Stimulated activated naive CD8-positive, alpha-beta T cell treated with anti-CD3 and anti-CD28 coated beads, Interleukin-15, amount 100 ng/mL, for 72 hours (primary cell): ENCODE data around the gene RAB11FIP3.
A peak's percentile ranks its signal among the peaks of the same experiment; 100 is the strongest.
"Not testable (repeated sequence)": the region's sequence is repeated elsewhere in the genome, so short reads cannot be mapped to it uniquely, and the experiment has no call there.

Experiments
- ATAC-seq: fragments of 150-1000 bp; cut with Tn5 transposase; 2 replicates; pipeline ENCODE4 v1.10.0; 2021; ENCODE audit warnings: mild to moderate bottlenecking, moderate library complexity
- DNase-seq, 2 donors: peaks; one replicate each; pipeline ENCODE4 v3.0.0; 2021 to 2022
- H3K27ac Mint-ChIP-seq, 2 donors: one replicate each; pipeline ENCODE4 v1.8.0; 2022; ENCODE audit warnings: mild to moderate bottlenecking in 2 of 2, mixed read lengths in 2 of 2, moderate library complexity in 2 of 2
- H3K27me3 Mint-ChIP-seq: one replicate; pipeline ENCODE4 v1.8.0; 2022; ENCODE audit warnings: mixed read lengths
- H3K4me1 Mint-ChIP-seq: one replicate; pipeline ENCODE4 v1.8.0; 2022; ENCODE audit warnings: mild to moderate bottlenecking, mixed read lengths
- H3K4me3 Mint-ChIP-seq, 2 donors: one replicate each; pipeline ENCODE4 v1.8.0; 2022; ENCODE audit warnings: mild to moderate bottlenecking in 2 of 2, mixed read lengths in 2 of 2, moderate library complexity in 1 of 2
- H3K9me3 Mint-ChIP-seq, 2 donors: one replicate each; pipeline ENCODE4 v1.8.0; 2022; ENCODE audit warnings: mixed read lengths in 2 of 2

The RAB11FIP3 gene

GRCh38 chr16:401468-402348 lies 23.7 kb upstream of the RAB11FIP3 start, which contains the start of gene DECR2:
Gene DECR2 (plus strand): TSS chr16:401885. CDS start chr16:401964, 79 bp downstream.
- peak within 1 kb of the TSS; percentile 93 to 94 for H3K27ac Mint-ChIP-seq
- H3K4me3 Mint-ChIP-seq, result peak within 1 kb of the TSS; percentile 90 to 95
- H3K9me3 Mint-ChIP-seq, result no peaks in the 10 kb centered on the region
- ATAC-seq (peak; percentile 85), DNase-seq (peak; percentile 93 to 94)
- H3K27me3 Mint-ChIP-seq, result peaks cover 3% of the 10 kb centered on the region
- H3K4me1 Mint-ChIP-seq, result peaks cover 34% of the 10 kb centered on the region

- H3K27me3 Mint-ChIP-seq, result no peaks in the 10 kb centered on the region
- no peak overlapping the region for H3K27ac Mint-ChIP-seq
- H3K9me3 Mint-ChIP-seq, result no peaks in the 10 kb centered on the region
- ATAC-seq, result no peak
- no peak for DNase-seq
- peaks cover 8% of the 10 kb centered on the region for H3K4me1 Mint-ChIP-seq
- H3K4me3 Mint-ChIP-seq, result no peak overlapping the region
These were observed 20.4 kb upstream of the RAB11FIP3 start for GRCh38 chr16:404971-405486.

DNA sequence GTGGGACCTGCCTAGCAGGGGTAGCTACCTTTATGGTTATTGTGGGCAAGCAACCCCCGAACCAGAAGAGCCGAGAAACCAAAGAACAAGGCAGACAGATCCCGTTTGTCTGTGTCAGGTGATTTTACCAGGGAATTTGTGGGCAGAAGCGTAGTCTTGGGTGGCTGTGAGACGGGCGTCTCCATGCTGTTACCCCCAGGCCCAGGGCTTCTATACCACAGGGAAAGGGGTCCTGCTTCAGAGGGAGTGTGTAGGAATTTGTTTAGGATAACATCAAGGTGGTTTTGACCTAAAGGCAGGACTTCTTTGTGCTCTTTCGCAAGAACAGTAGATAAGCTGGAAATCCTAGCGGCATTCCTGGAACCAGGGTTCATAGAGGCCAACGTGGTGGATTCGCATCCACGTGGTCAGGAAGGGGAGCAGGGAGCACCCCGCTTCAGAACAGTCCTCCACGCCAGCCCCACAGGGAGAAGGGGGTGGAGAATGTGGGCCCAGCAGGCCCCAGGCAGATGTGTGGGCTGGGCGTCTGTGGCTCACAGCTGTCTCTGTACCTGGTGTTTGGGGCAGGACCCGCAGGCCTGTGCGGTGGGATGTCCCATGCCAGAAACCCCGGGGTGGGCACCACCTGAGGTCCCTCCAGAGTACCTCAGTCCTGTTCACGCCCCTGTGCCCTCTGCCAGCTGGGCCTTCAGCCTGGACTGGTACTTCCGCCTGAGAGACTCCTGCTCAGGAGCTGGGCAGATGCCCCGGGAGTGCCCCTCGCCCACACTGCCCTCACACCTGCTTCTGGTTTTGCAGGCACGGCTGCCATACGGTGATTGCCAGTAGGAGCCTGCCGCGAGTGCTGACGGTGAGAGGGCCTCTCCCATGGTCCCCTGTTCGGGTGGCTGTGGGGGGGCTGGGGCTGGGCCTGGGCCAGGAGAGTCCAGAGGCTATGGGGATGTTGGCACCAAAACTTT lies 19.6 kb upstream of the RAB11FIP3 start:
- peaks cover under 1% of the 10 kb centered on the region for H3K4me1 Mint-ChIP-seq
- ATAC-seq, result no peak
- H3K9me3 Mint-ChIP-seq, result no peaks in the 10 kb centered on the region
- H3K27ac Mint-ChIP-seq, result peak overlapping the region in 1 of 2 donors; percentile 67
- no peak overlapping the region for H3K4me3 Mint-ChIP-seq
- no peaks in the 10 kb centered on the region for H3K27me3 Mint-ChIP-seq
- no peak for DNase-seq

- no peaks in the 10 kb centered on the region for H3K9me3 Mint-ChIP-seq
- H3K27ac Mint-ChIP-seq, result no peak overlapping the region
- DNase-seq (no peak), ATAC-seq (no peak)
- no peaks in the 10 kb centered on the region for H3K4me1 Mint-ChIP-seq
- no peaks in the 10 kb centered on the region for H3K27me3 Mint-ChIP-seq
- no peak overlapping the region for H3K4me3 Mint-ChIP-seq
These were observed 18.2 kb upstream of the RAB11FIP3 start for GRCh38 chr16:407253-407652.

- H3K9me3 Mint-ChIP-seq, result no peaks in the 10 kb centered on the region
- no peak for DNase-seq
These were observed 14.8 kb upstream of the RAB11FIP3 start for GRCh38 chr16:410516-411178.

GRCh38 chr16:411576-412265 lies 13.7 kb upstream of the RAB11FIP3 start:
- DNase-seq, result no peak
- no peaks in the 10 kb centered on the region for H3K4me1 Mint-ChIP-seq
- H3K4me3 Mint-ChIP-seq, result no peak overlapping the region
- no peak overlapping the region for H3K27ac Mint-ChIP-seq
- H3K9me3 Mint-ChIP-seq, result no peaks in the 10 kb centered on the region
- H3K27me3 Mint-ChIP-seq, result no peaks in the 10 kb centered on the region
- no peak for ATAC-seq

More at GRCh38 chr16:410516-411178, 14.8 kb upstream of the RAB11FIP3 start:
- H3K4me3 Mint-ChIP-seq, result no peak overlapping the region
- peak; percentile 69 for ATAC-seq
- H3K27me3 Mint-ChIP-seq, result no peaks in the 10 kb centered on the region
- H3K4me1 Mint-ChIP-seq, result no peaks in the 10 kb centered on the region
- peak overlapping the region in 1 of 2 donors; percentile 72 for H3K27ac Mint-ChIP-seq

GRCh38 chr16:414395-415169 lies 10.9 kb upstream of the RAB11FIP3 start:
- H3K27me3 Mint-ChIP-seq, result no peaks in the 10 kb centered on the region
- H3K4me3 Mint-ChIP-seq, result no peak overlapping the region
- DNase-seq (no peak), ATAC-seq (no peak)
- no peaks in the 10 kb centered on the region for H3K4me1 Mint-ChIP-seq
- no peaks in the 10 kb centered on the region for H3K9me3 Mint-ChIP-seq
- no peak overlapping the region for H3K27ac Mint-ChIP-seq

DNA sequence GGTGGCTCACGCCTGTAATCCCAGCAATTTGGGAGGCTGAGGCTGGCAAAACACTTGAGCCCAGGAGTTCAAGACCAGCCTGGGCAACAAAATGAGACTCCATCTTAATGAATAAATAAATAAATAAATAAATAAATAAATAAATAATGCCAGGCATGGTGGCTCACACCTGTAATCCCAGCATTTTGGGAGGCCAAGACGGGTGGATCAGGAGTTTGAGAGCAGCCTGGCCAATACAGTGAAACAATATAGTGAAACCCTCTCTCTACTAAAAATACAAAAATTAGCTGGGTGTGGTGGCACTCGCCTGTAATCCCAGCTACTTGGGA lies 10.3 kb upstream of the RAB11FIP3 start:
- not testable (repeated sequence) for H3K27ac Mint-ChIP-seq, H3K4me3 Mint-ChIP-seq, H3K9me3 Mint-ChIP-seq, DNase-seq, ATAC-seq, H3K27me3 Mint-ChIP-seq, H3K4me1 Mint-ChIP-seq

GRCh38 chr16:422179-422578 lies 3.3 kb upstream of the RAB11FIP3 start:
- DNase-seq, H3K9me3 Mint-ChIP-seq, H3K4me3 Mint-ChIP-seq, H3K27ac Mint-ChIP-seq, ATAC-seq: not testable (repeated sequence)
- Mint-ChIP-seq H3K27me3 (peaks cover 17% of the 10 kb centered on the region), H3K4me1 (peaks cover 23% of the 10 kb centered on the region)

DNA sequence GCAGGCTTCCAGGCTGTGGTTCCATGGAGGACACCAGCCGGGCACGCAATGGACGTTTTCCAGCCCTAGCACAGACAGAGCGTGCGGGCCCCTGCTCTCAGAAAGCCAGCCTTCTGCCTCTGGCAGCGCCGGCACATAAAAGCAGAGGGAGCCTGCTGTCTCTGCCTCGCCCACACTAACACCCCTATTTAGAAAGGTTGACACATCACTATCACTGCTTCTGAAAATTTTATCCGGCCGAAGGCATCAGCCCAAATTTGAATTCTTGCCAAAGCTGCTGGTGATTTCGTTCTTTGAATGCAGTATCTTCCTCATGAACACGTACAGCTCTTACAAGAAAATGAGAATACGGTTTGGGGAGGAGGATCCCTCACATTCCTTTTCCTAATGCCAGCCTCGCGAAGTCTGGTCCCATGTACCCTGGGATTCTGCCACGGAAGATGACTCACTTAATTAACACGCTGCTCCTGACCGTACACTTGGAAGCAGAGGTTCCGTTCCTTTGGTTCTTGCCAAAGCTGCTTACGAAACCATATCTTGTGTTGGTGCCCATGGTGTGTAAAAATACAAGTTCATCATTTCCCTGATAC lies 1.3 kb upstream of the RAB11FIP3 start:
- no peak overlapping the region for H3K27ac Mint-ChIP-seq
- DNase-seq, result no peak

DNA sequence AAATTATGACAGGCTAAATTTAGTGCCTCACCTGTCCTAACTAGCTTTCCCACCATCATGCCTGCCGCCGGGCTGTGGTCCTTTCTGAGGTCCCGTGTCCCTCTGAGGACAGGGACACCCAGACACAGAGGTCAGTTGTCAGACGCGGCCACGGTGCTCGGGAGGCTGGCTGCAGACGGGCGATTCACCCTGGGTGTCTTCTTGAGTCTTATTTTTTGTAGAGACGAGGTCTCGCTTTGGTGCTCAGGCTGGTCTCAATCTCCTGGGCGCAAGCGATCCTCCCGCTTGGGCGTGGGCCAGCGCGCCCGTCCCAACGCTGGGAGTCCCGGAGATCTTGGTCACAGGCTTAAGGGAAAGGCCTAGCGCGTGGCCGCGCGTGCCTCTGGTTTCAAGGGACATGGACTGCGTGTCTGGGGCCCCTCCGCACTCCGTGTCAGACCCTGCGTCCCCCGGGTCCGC lies 797 bp upstream of the RAB11FIP3 start:
- no peak for ATAC-seq
- no peak for DNase-seq
- Mint-ChIP-seq H3K27ac (peak overlapping the region in 1 of 2 donors; percentile 95), H3K9me3 (no peaks in the 10 kb centered on the region), H3K4me3 (peak overlapping the region; percentile 88 to 92), H3K4me1 (peaks cover 43% of the 10 kb centered on the region), H3K27me3 (peaks cover 17% of the 10 kb centered on the region)

More for the DNA sequence above, 1.3 kb upstream of the RAB11FIP3 start:
- H3K4me1 Mint-ChIP-seq, result peaks cover 43% of the 10 kb centered on the region
- no peak for ATAC-seq
- no peaks in the 10 kb centered on the region for H3K9me3 Mint-ChIP-seq
- peak overlapping the region; percentile 88 to 92 for H3K4me3 Mint-ChIP-seq
- H3K27me3 Mint-ChIP-seq, result peaks cover 17% of the 10 kb centered on the region

GRCh38 chr16:425740-426114 lies 278 bp downstream of the RAB11FIP3 start:
- Mint-ChIP-seq H3K4me3 (peak overlapping the region; percentile 88 to 92), H3K27ac (peak overlapping the region; percentile 81 to 95), H3K27me3 (peaks cover 17% of the 10 kb centered on the region), H3K9me3 (no peaks in the 10 kb centered on the region), H3K4me1 (peaks cover 43% of the 10 kb centered on the region)
- DNase-seq (no peak), ATAC-seq (peak; percentile 78)

DNA sequence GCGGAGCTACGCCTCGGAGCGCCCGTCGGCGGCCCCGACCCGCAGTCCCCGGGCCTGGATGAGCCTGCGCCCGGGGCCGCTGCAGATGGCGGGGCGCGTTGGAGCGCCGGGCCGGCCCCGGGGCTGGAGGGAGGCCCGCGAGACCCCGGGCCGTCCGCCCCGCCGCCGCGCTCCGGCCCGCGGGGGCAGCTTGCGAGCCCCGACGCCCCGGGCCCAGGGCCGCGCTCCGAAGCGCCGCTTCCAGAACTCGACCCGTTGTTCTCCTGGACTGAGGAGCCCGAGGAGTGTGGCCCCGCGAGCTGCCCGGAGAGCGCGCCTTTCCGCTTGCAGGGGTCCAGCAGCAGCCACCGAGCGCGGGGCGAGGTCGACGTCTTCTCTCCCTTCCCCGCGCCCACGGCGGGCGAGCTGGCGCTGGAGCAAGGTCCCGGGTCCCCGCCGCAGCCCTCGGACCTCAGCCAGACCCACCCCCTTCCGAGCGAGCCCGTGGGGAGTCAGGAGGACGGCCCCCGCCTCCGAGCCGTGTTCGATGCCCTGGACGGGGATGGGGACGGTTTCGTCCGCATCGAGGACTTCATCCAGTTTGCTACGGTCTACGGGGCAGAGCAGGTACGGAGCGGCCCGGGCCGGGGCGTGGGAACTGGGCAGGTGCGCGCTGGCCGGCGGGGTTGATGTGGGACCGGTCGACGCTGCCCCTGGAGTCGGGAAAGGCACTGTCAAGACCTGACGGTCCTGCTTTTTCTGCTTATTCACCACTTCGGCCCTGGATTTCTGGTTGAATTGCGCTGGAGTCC lies 861 bp downstream of the RAB11FIP3 start:
- Mint-ChIP-seq H3K9me3 (no peaks in the 10 kb centered on the region), H3K27ac (peak overlapping the region; percentile 35 to 51), H3K27me3 (peaks cover 17% of the 10 kb centered on the region), H3K4me3 (peak overlapping the region; percentile 78 to 86), H3K4me1 (peaks cover 43% of the 10 kb centered on the region)
- DNase-seq (peak in 1 of 2 donors; percentile 18), ATAC-seq (peak; percentile 0)
